ENCODE data around the gene PTTG1IP2. TPM values are rescaled to one million over a fixed set of nuclear protein-coding genes. Genes with fewer than 3 reads are reported as not detected.

The PTTG1IP2 gene
- total RNA-seq, 4 donors from 2014 or later: not detected

GRCh38 chr7:90432752-90433151, 36.7 kb upstream of the PTTG1IP2 start:
- no peak for DNase-seq
- Histone ChIP-seq H3K4me1 (no peaks in the 10 kb centered on the region), H3K27ac (no peak overlapping the region), H3K36me3 (no peaks in the 10 kb centered on the region), H3K27me3 (no peaks in the 10 kb centered on the region), H3K4me3 (no peak overlapping the region), H3K9me3 (peaks cover 0 to 13% (median 4%) of the 10 kb centered on the region in 4 donors)
- TF ChIP-seq POLR2A (IDR thresholded peaks at IDR 0.05) (no peak), CTCF (IDR thresholded peaks at IDR 0.05) (no peak)

- no peaks in the 10 kb centered on the region for H3K4me1 ChIP-seq
- H3K36me3 ChIP-seq: no peaks in the 10 kb centered on the region
- H3K27me3 ChIP-seq: no peaks in the 10 kb centered on the region
- TF ChIP-seq CTCF (IDR thresholded peaks at IDR 0.05): no peak
- TF ChIP-seq POLR2A (IDR thresholded peaks at IDR 0.05): no peak
- H3K4me3 ChIP-seq: no peak overlapping the region
- peaks cover 0 to 13% (median 4%) of the 10 kb centered on the region in 4 donors for H3K9me3 ChIP-seq
- H3K27ac ChIP-seq: no peak overlapping the region
- no peak for DNase-seq
Observed at GRCh38 chr7:90433221-90433620, 36.2 kb upstream of the PTTG1IP2 start.

GRCh38 chr7:90445633-90446032, 23.8 kb upstream of the PTTG1IP2 start:
- TF ChIP-seq CTCF (IDR thresholded peaks at IDR 0.05) (no peak), POLR2A (IDR thresholded peaks at IDR 0.05) (no peak)
- Histone ChIP-seq H3K9me3 (no peaks in the 10 kb centered on the region), H3K27ac (no peak overlapping the region), H3K36me3 (no peaks in the 10 kb centered on the region), H3K27me3 (no peaks in the 10 kb centered on the region), H3K4me1 (no peaks in the 10 kb centered on the region), H3K4me3 (no peak overlapping the region)
- no peak for DNase-seq

GRCh38 chr7:90446137-90446899, 23.1 kb upstream of the PTTG1IP2 start:
- Histone ChIP-seq H3K4me3 (no peak overlapping the region), H3K4me1 (no peaks in the 10 kb centered on the region), H3K9me3 (no peaks in the 10 kb centered on the region), H3K27me3 (no peaks in the 10 kb centered on the region), H3K27ac (no peak overlapping the region), H3K36me3 (no peaks in the 10 kb centered on the region)
- TF ChIP-seq CTCF (IDR thresholded peaks at IDR 0.05): no peak
- TF ChIP-seq POLR2A (IDR thresholded peaks at IDR 0.05): no peak
- DNase-seq: no peak

GRCh38 chr7:90453259-90453891, 16.1 kb upstream of the PTTG1IP2 start:
- Histone ChIP-seq H3K4me1 (no peaks in the 10 kb centered on the region), H3K4me3 (no peak overlapping the region), H3K27me3 (no peaks in the 10 kb centered on the region), H3K9me3 (no peaks in the 10 kb centered on the region), H3K27ac (no peak overlapping the region), H3K36me3 (no peaks in the 10 kb centered on the region)
- no peak for TF ChIP-seq POLR2A (IDR thresholded peaks at IDR 0.05)
- TF ChIP-seq CTCF (IDR thresholded peaks at IDR 0.05): no peak
- DNase-seq: no peak
